Neuronal stem cell (in vitro differentiated cells): Measurements from ENCODE around the gene PARD3.

ENCODE experiments used
- DNase-seq: peaks from one replicate; pipeline ENCODE4 v3.0.0-alpha.2; 2013; ENCODE audit warnings: low spot score
- H2AFZ ChIP-seq: one replicate; pipeline ENCODE4 v1.6.1; 2013; ENCODE audit warnings: mild to moderate bottlenecking, low read length, inconsistent platforms
- H2AK5ac ChIP-seq: 2 replicates; pipeline ENCODE4 v1.6.1; 2013; ENCODE audit warnings: low read depth, mild to moderate bottlenecking, inconsistent platforms, low read length, moderate library complexity, mixed read lengths
- H2BK120ac ChIP-seq: 2 replicates; pipeline ENCODE4 v1.6.1; 2013; ENCODE audit warnings: low read depth, mild to moderate bottlenecking, inconsistent platforms, low read length, moderate library complexity, mixed read lengths
- H2BK12ac ChIP-seq: one replicate; pipeline ENCODE4 v1.6.1; 2013; ENCODE audit warnings: low read length, inconsistent platforms
- H2BK15ac ChIP-seq: 2 replicates; pipeline ENCODE4 v1.6.1; 2013; ENCODE audit warnings: mild to moderate bottlenecking, low read length, inconsistent platforms, mixed read lengths
- H2BK5ac ChIP-seq: one replicate; pipeline ENCODE4 v1.6.1; 2013; ENCODE audit warnings: inconsistent platforms, mild to moderate bottlenecking, low read length, moderate library complexity
- H3K14ac ChIP-seq: one replicate; pipeline ENCODE4 v1.6.1; 2013; ENCODE audit warnings: low read length, inconsistent platforms
- H3K18ac ChIP-seq: 2 replicates; pipeline ENCODE4 v1.6.1; 2013; ENCODE audit warnings: low read length, inconsistent platforms
- H3K23ac ChIP-seq: 2 replicates; pipeline ENCODE4 v1.6.1; 2013; ENCODE audit warnings: low read depth, mild to moderate bottlenecking, mixed read lengths, low read length, inconsistent platforms; ENCODE audit not compliant: poor library complexity
- H3K27ac ChIP-seq: replicated peaks from 3 replicates; pipeline ENCODE4 v1.5.1; 2013; ENCODE audit warnings: low read length, inconsistent platforms
- H3K27me3 ChIP-seq, 3 experiments: 2 replicates each; pipeline ENCODE4 v1.6.1; 2013; ENCODE audit warnings: low read length in 3 of 3, mild to moderate bottlenecking in 2 of 3, inconsistent platforms in 1 of 3, low read depth in 1 of 3, mixed read lengths in 1 of 3, moderate library complexity in 1 of 3; ENCODE audit not compliant: control insufficient read depth in 3 of 3, insufficient read depth in 3 of 3
- H3K36me3 ChIP-seq, 2 donors: replicated peaks in 1 of 2; 2 replicates each; pipeline ENCODE4 v1.6.1; 2013; ENCODE audit warnings: low read length in 2 of 2; ENCODE audit not compliant: control insufficient read depth in 2 of 2, insufficient read depth in 2 of 2
- H3K4ac ChIP-seq: 2 replicates; pipeline ENCODE4 v1.6.1; 2013; ENCODE audit warnings: inconsistent platforms, mild to moderate bottlenecking, low read length, moderate library complexity
- H3K4me1 ChIP-seq, 2 donors: 1 replicate in 1 of 2; 2 replicates in 1 of 2; pipeline ENCODE4 v1.6.1; 2013; ENCODE audit warnings: low read length in 2 of 2, low read depth in 1 of 2; ENCODE audit not compliant: control insufficient read depth in 2 of 2, insufficient read depth in 1 of 2
- H3K4me2 ChIP-seq: one replicate; pipeline ENCODE4 v1.6.1; 2013; ENCODE audit warnings: mild to moderate bottlenecking, low read length, inconsistent platforms; ENCODE audit not compliant: insufficient read depth, poor library complexity, severe bottlenecking
- H3K4me3 ChIP-seq, 2 donors: 2 replicates each; pipeline ENCODE4 v1.5.1; 2013; ENCODE audit warnings: low read length in 2 of 2, mild to moderate bottlenecking in 2 of 2, inconsistent platforms in 1 of 2, moderate library complexity in 1 of 2
- H3K79me1 ChIP-seq: one replicate; pipeline ENCODE4 v1.6.1; 2013; ENCODE audit warnings: low read depth, mild to moderate bottlenecking, inconsistent platforms, low read length, moderate library complexity
- H3K9ac ChIP-seq: one replicate; pipeline ENCODE4 v1.6.1; 2013; ENCODE audit warnings: mild to moderate bottlenecking, low read depth, low read length, inconsistent platforms; ENCODE audit not compliant: poor library complexity
- H3K9me3 ChIP-seq, 2 donors: replicated peaks in 1 of 2; 2 replicates each; pipeline versions ENCODE3 to v1.6.1; 2013; ENCODE audit warnings: low read length in 2 of 2, mild to moderate bottlenecking in 2 of 2, inconsistent platforms in 1 of 2, low read depth in 1 of 2, mixed read lengths in 1 of 2, moderate library complexity in 1 of 2; ENCODE audit not compliant: control insufficient read depth in 2 of 2, insufficient read depth in 1 of 2
- H4K8ac ChIP-seq: one replicate; pipeline ENCODE4 v1.6.1; 2013; ENCODE audit warnings: low read depth, mild to moderate bottlenecking, inconsistent platforms, low read length, moderate library complexity
- H4K91ac ChIP-seq: one replicate; pipeline ENCODE4 v1.6.1; 2013; ENCODE audit warnings: low read length, low read depth, mild to moderate bottlenecking, inconsistent platforms; ENCODE audit not compliant: poor library complexity
- WGBS, 2 donors: extraction: QIAGEN DNeasy Blood & Tissue Kit; methylation state at CpG; one replicate each; pipeline ENCODE4 v1.1.7; 2013; ENCODE audit warnings: missing lambda C conversion rate in 2 of 2, mixed read lengths in 1 of 2; ENCODE audit not compliant: insufficient read length in 2 of 2, insufficient replicate concordance in 1 of 2; ENCODE audit errors: extremely low coverage in 2 of 2; 5-methylcytosine and 5-hydroxymethylcytosine counted together

Gene PARD3

GRCh38 chr10:34606890-34607289 lies 208.2 kb downstream of the PARD3 start:
- no peak overlapping the region for H2AK5ac ChIP-seq
- no peak overlapping the region for H2BK5ac ChIP-seq

GRCh38 chr10:34602478-34602877 lies 212.6 kb downstream of the PARD3 start:
- Histone ChIP-seq H3K4ac (no peak overlapping the region), H2AFZ (no peak overlapping the region), H3K4me2 (no peak overlapping the region), H2BK5ac (no peak overlapping the region), H3K23ac (no peak overlapping the region), H3K27ac (no peak overlapping the region), H3K18ac (no peak overlapping the region), H3K4me3 (no peak overlapping the region), H3K4me1 (peaks cover 2 to 3% of the 10 kb centered on the region in 2 donors), H3K14ac (no peak overlapping the region), H3K79me1 (peaks cover 4% of the 10 kb centered on the region), H3K9me3 (no peaks in the 10 kb centered on the region), H4K91ac (no peak overlapping the region), H4K8ac (no peak overlapping the region), H2BK120ac (no peak overlapping the region), H2AK5ac (no peak overlapping the region), H3K27me3 (no peaks in the 10 kb centered on the region), H2BK12ac (no peak overlapping the region), H3K9ac (no peak overlapping the region), H3K36me3 (no peaks in the 10 kb centered on the region), H2BK15ac (no peak overlapping the region)
- DNase-seq = no peak
- WGBS, 2 donors = no CpG with 5 or more reads among the region's 4 CpGs

More at GRCh38 chr10:34606890-34607289, 208.2 kb downstream of the PARD3 start:
- Histone ChIP-seq H4K91ac (no peak overlapping the region), H3K9ac (no peak overlapping the region), H2BK15ac (no peak overlapping the region), H3K4ac (no peak overlapping the region), H2BK120ac (no peak overlapping the region), H3K14ac (no peak overlapping the region), H3K18ac (no peak overlapping the region), H3K23ac (no peak overlapping the region), H3K36me3 (no peaks in the 10 kb centered on the region), H3K4me3 (no peak overlapping the region), H4K8ac (no peak overlapping the region), H3K27me3 (no peaks in the 10 kb centered on the region), H3K79me1 (peaks cover 7% of the 10 kb centered on the region), H3K27ac (no peak overlapping the region), H2AFZ (no peak overlapping the region), H3K4me2 (no peak overlapping the region), H3K9me3 (no peaks in the 10 kb centered on the region), H3K4me1 (peaks cover 0 to 9% of the 10 kb centered on the region in 2 donors), H2BK12ac (no peak overlapping the region)
- WGBS, 2 donors = no CpG with 5 or more reads among the region's 4 CpGs
- DNase-seq = no peak

GRCh38 chr10:34601691-34602090 lies 213.4 kb downstream of the PARD3 start:
- Histone ChIP-seq H3K9ac (no peak overlapping the region), H3K18ac (no peak overlapping the region), H3K4me1 (peaks cover 0 to 3% of the 10 kb centered on the region in 2 donors), H2BK15ac (no peak overlapping the region), H2BK5ac (no peak overlapping the region), H3K23ac (no peak overlapping the region), H2AFZ (no peak overlapping the region), H3K4me2 (no peak overlapping the region), H4K8ac (no peak overlapping the region), H2AK5ac (no peak overlapping the region), H3K4ac (no peak overlapping the region), H2BK12ac (no peak overlapping the region), H3K27ac (no peak overlapping the region), H2BK120ac (no peak overlapping the region), H4K91ac (no peak overlapping the region), H3K27me3 (no peaks in the 10 kb centered on the region), H3K79me1 (peaks cover 3% of the 10 kb centered on the region), H3K36me3 (no peaks in the 10 kb centered on the region), H3K14ac (no peak overlapping the region), H3K9me3 (no peaks in the 10 kb centered on the region), H3K4me3 (no peak overlapping the region)
- no peak for DNase-seq
- WGBS, 2 donors = no CpG with 5 or more reads among the region's 4 CpGs

- no peak overlapping the region for H2BK5ac ChIP-seq
- H2BK15ac ChIP-seq = no peak overlapping the region
- H2AFZ ChIP-seq = no peak overlapping the region
- H3K4me3 ChIP-seq = no peak overlapping the region
- no peak overlapping the region for H3K23ac ChIP-seq
- H3K14ac ChIP-seq = no peak overlapping the region
- no peak overlapping the region for H3K4ac ChIP-seq
- H4K91ac ChIP-seq = no peak overlapping the region
- no peak overlapping the region for H4K8ac ChIP-seq
- no peaks in the 10 kb centered on the region for H3K36me3 ChIP-seq
- 100% methylated on average over 3 of the region's 12 CpGs; no CpG with 5 or more reads in 1 of the 2 donors for WGBS, 2 donors
- H3K18ac ChIP-seq = no peak overlapping the region
- H3K27me3 ChIP-seq = no peaks in the 10 kb centered on the region
- DNase-seq = no peak
- H2AK5ac ChIP-seq = no peak overlapping the region
- no peak overlapping the region for H3K4me2 ChIP-seq
- H3K27ac ChIP-seq = no peak overlapping the region
- no peak overlapping the region for H2BK120ac ChIP-seq
- peaks cover 1% of the 10 kb centered on the region for H3K79me1 ChIP-seq
- no peak overlapping the region for H3K9ac ChIP-seq
- peaks cover 0 to 3% of the 10 kb centered on the region in 2 donors for H3K4me1 ChIP-seq
- no peak overlapping the region for H2BK12ac ChIP-seq
- H3K9me3 ChIP-seq = no peaks in the 10 kb centered on the region
Measured at GRCh38 chr10:34599026-34599795, 215.9 kb downstream of the PARD3 start.
